EH (cell line): ENCODE data around the gene GAREM1.
A peak's percentile ranks its signal among the peaks of the same experiment; 100 is the strongest.
"Not testable (repeated sequence)": the region's sequence is repeated elsewhere in the genome, so short reads cannot be mapped to it uniquely, and the experiment has no call there.

Experiments used
- DNase-seq: peaks from one replicate; pipeline ENCODE4 v3.0.0-alpha.2; 2015; ENCODE audit warnings: low read depth

The GAREM1 gene

GRCh38 chr18:32368991-32369390 lies 101.7 kb downstream of the GAREM1 start:
- no peak for DNase-seq

DNA sequence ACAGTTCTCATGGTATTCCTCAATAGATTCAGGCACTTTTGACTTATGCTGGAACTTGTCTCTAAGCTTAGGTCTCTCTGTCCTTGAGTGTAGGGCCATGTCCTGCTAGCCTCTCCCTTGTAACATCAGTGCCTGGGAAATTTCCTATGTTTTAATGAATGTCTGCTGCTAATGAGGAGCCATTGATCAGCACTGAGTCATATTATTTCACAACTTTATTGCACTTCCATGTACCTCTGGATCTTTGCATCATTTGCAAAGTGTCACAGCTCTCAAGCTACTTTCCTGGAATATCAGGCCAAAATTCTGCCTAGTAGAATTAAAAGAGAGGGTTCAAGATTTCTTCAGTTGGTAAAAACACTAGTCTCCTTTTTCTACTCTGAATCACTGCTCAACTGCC lies 102.5 kb downstream of the GAREM1 start:
- DNase-seq: no peak

- no peak for DNase-seq
These were observed 103.8 kb downstream of the GAREM1 start for GRCh38 chr18:32366586-32367538.

GRCh38 chr18:32362484-32362883 lies 108.2 kb downstream of the GAREM1 start:
- DNase-seq: no peak

- DNase-seq: no peak
These were observed 109.9 kb downstream of the GAREM1 start for GRCh38 chr18:32360682-32361345.

- no peak for DNase-seq
These were observed 112.2 kb downstream of the GAREM1 start for GRCh38 chr18:32358529-32358928.

GRCh38 chr18:32358075-32358474 lies 112.6 kb downstream of the GAREM1 start:
- DNase-seq: no peak

DNA sequence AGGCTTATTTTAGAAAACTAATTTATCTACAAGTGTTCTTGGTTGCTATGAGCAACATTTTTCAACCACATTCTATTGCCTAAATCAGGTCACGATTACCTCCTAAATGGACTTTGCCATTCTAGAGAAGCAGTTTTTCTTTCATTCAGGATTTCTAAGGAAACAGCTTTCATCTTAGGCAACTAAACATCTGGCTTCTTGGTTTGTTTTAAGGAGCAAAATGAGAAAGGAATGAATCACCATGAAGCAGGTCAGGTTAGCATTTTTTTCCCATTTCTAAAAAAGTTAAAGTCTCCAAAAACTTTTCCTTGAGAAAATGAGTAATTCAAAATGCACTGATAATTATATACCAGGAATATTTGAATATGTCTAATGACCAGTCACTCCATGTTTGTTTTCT lies 114.8 kb downstream of the GAREM1 start:
- DNase-seq: no peak

GRCh38 chr18:32354518-32354917 lies 116.2 kb downstream of the GAREM1 start:
- no peak for DNase-seq

DNA sequence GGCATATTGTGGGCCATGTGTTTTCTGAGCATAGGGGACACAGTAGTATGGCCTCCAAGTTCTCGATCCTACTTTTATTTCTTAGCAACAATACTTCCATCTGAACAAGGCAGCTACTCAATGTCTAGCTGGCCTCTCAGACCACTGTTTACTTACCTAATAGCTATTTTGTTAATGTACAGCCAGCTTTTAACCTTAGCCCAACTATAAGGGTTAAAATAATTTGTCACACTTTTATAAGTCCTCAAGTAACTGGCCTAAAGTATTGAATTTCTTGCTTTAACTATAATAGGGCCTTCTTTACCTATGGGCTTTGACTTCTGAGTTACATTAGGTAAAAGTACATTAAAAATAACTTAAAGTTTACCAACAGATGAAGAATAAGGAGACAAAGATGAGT lies 117.4 kb downstream of the GAREM1 start:
- no peak for DNase-seq

GRCh38 chr18:32351032-32351431 lies 119.7 kb downstream of the GAREM1 start:
- DNase-seq: peak; percentile 27

GRCh38 chr18:32349728-32350395 lies 120.8 kb downstream of the GAREM1 start:
- DNase-seq: peak; percentile 83

GRCh38 chr18:32346671-32347070 lies 124.0 kb downstream of the GAREM1 start:
- DNase-seq: no peak

GRCh38 chr18:32343634-32344033 lies 127.0 kb downstream of the GAREM1 start:
- DNase-seq: no peak

GRCh38 chr18:32341112-32341511 lies 129.6 kb downstream of the GAREM1 start:
- not testable (repeated sequence) for DNase-seq

DNA sequence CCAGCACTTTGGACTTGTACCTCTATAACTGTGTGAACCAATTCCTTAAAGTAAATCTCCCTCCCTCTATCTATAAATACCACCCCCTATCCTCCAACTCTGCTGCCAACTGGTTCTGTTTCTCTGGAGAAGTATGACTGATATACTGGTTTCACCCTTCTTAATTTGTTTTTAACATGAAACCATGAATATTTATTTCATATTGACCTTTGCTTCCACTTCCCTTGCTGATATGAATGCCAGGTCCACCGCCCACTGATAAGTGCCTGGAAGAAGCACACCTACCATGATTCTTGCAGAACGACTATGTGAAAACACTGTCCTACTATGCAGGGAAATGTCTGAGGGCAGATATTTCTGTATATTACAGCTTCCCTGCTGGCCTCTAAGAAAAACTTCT lies 131.6 kb downstream of the GAREM1 start:
- DNase-seq: no peak

DNA sequence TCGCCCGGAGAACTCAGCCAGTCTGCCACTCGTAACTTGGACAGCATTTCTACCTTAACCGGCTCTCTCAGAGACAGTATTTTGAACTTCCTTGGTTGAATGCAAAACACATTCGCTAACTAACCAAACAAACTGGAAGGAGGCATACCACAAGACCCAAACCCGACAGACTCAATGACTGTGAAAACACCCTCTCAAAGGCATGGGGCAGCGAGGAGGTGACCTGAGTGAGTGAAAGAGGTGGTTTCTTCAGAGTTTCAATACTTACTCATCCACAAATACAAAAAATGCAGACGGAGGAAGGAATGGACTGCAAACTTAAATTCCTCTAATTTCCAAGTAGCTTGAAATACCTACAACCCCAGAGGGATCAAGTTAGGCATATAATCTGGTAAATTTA lies 132.9 kb downstream of the GAREM1 start:
- no peak for DNase-seq

DNA sequence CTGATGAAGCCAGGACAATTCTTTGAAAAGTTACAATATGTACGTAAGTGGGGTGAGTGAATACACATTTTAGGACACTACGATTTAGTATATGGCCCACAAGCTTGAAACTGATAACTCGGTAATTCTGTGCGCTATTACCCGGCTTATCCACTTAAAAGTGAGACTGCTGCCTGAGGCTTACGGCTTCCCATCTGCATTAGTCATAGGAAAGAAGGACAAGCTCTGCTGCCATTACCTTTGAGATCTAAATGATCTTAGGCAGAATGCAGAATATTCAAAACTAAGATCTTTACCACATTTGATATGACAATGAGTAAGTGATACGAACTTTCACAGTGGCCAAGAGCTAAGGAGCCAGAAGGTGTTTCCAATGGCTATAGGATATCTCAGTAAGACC lies 133.3 kb downstream of the GAREM1 start:
- no peak for DNase-seq

GRCh38 chr18:32335228-32335627 lies 135.5 kb downstream of the GAREM1 start:
- no peak for DNase-seq

- no peak for DNase-seq
These were observed 136.9 kb downstream of the GAREM1 start for GRCh38 chr18:32333781-32334180.

GRCh38 chr18:32332708-32333107 lies 138.0 kb downstream of the GAREM1 start:
- no peak for DNase-seq

DNA sequence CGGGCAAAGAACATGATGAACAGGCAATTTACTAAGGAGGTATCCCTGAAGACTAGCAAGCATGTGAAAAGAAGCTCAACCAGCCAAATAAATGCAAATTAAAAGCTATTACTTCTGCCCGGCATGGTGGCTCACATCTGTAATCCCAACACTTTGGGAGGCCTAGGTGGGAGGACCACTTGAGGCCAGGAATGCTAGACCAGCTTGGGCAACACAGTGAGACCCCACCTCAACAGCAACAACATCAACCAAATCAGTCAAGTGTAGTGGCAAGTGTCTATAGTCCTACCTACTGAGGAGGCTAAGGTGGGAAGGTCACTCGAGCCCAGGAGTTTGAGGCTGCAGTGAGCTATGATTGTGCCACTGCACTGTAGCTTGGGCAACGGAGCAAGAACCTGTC lies 141.7 kb downstream of the GAREM1 start:
- no peak for DNase-seq

GRCh38 chr18:32328379-32328778 lies 142.3 kb downstream of the GAREM1 start:
- DNase-seq: no peak
